Hair follicular keratinocyte (primary cell): ENCODE results near the gene AKR1E2. TPM values are rescaled to one million over a fixed set of nuclear protein-coding genes. Genes with fewer than 3 reads are reported as not detected.

ENCODE experiments used
- total RNA-seq: library from RNA; depleted of rRNA; stranded (reverse); fragments of >200 nt; gene quantifications from 2 replicates; pipeline ENCODE4 v1.2.3, GENCODE V29; 2015

Gene AKR1E2
- 1.3 and 2.3 TPM in 2 replicates for total RNA-seq

DNA sequence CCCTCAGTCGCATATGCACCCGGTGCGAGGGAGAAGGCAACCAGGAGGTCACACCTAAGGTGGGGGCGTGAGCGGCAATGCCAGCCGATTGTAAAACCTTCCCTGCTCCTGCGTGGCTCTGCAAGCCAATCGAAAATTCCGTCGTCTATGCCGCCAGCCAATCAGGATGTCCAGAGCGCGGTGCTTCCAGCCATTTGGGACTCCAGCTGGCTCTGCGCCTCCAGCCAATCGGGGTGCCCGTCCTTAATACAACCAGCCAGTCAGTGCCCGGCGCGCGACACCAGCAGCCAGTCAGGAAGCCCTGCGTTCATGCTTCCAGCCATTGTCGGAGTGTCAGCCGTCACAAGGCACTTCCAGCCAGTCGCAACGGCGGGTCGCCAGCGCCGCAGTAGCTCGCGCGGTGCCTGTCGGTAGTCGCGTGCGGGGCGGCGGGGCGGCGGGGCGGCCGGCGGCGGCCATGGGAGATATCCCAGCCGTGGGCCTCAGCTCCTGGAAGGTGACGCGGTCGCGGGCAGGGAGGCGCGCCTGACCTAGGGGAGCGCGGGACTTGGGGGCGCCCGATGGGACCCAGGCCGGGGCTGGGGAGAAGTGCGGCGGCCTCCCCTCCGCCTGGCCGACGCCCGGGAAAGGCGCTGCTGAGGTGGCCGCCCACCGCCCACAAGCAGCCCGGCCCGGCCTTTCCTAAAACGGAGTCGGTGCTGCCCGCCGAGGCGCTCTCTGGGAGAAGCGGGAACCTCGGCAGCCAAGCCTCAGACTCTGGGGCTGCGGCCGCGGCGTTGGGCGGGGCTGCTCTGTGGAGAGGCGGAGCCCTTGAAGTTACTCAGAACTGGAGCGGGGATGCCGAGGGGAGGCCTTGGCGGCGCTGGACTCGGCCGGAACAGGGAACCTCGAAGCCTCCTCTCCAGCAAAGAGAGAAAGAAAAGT is at the start of gene AKR1E2:
Gene AKR1E2 (plus strand): TSS at position 340 of the 924 bp plus-strand sequence. CDS start 118 bp downstream, at position 458.

Other genes starting within 250 kb of the AKR1E2 start
- 24.1 and 44.4 TPM in 2 replicates for gene AKR1C1, start 137.2 kb downstream of the AKR1E2 start, total RNA-seq
- gene AKR1C2, start 177.7 kb downstream of the AKR1E2 start, total RNA-seq, result 7.4 and 10.0 TPM in 2 replicates